ENCODE data around the gene STX1A.

STX1A gene

DNA sequence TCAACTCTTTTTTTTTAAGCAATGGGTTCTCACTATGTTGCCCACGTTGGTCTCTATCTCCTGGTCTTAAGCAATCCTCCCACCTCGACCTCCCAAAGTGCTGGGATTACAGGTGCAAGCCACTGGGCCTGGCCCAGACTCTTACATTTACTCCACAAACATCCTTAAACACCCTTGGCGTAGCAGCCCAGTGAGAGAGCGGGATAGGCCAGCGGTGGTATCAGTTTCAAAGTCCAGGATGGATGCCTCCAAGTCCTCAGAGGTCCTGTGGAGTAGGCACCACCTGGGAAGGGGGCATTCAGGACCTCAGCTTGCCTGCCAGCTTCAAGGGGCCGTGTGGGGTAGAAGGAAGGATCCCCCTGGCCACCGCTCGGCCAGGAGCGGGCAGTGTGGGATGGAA, 69.9 kb downstream of the STX1A start:
- no peaks in the 10 kb centered on the region for H3K4me1 ChIP-seq (ENCODE audit: control insufficient read depth, insufficient read depth, low read length)
- no peak overlapping the region for H3K4me3 ChIP-seq (ENCODE audit: low read depth, low read length)
- no peaks in the 10 kb centered on the region for H3K36me3 ChIP-seq (ENCODE audit: control insufficient read depth in 2 of 2, insufficient read depth in 1 of 2, low read length in 2 of 2)
- H3K9me3 ChIP-seq (ENCODE audit: control insufficient read depth, insufficient read depth, low read depth, low read length), result no peaks in the 10 kb centered on the region
- ChIA-PET CTCF (no interaction called here), POLR2A (no interaction called here)
- no peak overlapping the region for H3K27ac ChIP-seq (ENCODE audit: extremely low read depth, low read depth, low read length)
- TF ChIP-seq, protein P1, sequence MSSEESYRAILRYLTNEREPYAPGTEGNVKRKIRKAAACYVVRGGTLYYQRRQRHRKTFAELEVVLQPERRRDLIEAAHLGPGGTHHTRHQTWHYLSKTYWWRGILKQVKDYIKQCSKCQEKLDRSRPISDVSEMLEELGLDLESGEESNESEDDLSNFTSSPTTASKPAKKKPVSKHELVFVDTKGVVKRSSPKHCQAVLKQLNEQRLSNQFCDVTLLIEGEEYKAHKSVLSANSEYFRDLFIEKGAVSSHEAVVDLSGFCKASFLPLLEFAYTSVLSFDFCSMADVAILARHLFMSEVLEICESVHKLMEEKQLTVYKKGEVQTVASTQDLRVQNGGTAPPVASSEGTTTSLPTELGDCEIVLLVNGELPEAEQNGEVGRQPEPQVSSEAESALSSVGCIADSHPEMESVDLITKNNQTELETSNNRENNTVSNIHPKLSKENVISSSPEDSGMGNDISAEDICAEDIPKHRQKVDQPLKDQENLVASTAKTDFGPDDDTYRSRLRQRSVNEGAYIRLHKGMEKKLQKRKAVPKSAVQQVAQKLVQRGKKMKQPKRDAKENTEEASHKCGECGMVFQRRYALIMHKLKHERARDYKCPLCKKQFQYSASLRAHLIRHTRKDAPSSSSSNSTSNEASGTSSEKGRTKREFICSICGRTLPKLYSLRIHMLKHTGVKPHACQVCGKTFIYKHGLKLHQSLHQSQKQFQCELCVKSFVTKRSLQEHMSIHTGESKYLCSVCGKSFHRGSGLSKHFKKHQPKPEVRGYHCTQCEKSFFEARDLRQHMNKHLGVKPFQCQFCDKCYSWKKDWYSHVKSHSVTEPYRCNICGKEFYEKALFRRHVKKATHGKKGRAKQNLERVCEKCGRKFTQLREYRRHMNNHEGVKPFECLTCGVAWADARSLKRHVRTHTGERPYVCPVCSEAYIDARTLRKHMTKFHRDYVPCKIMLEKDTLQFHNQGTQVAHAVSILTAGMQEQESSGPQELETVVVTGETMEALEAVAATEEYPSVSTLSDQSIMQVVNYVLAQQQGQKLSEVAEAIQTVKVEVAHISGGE (tag by site-specific recombination; conservative IDR thresholded peaks at IDR 0.05; ENCODE audit: low read depth), result no peak
- no peak for TF ChIP-seq ZNF423 (tag by site-specific recombination; IDR thresholded peaks at IDR 0.05)
- TF ChIP-seq ZNF112 (tag by site-specific recombination; IDR thresholded peaks at IDR 0.05), result no peak
- no peak for TF ChIP-seq ZNF747 (tag by site-specific recombination; IDR thresholded peaks at IDR 0.05)
- no peak for TF ChIP-seq ZBTB1 (tag by site-specific recombination; IDR thresholded peaks at IDR 0.05)
- TF ChIP-seq ZNF223 (tag by site-specific recombination; IDR thresholded peaks at IDR 0.05), result no peak

Data from HEK293 (cell line).